ENCODE results near the gene MMEL1.
A peak's percentile ranks its signal among the peaks of the same experiment; 100 is the strongest.

- TF ChIP-seq POLR2AphosphoS5 (IDR thresholded peaks at IDR 0.05; ENCODE audit: low read depth, low read length) (no peak; the same call in 1 of the 2 replicates), CTCF (IDR thresholded peaks at IDR 0.05) (no peak), TCF7L2 (IDR thresholded peaks at IDR 0.05; ENCODE audit: low read depth, low read length) (no peak), SIN3A (IDR thresholded peaks at IDR 0.05; ENCODE audit: borderline replicate concordance, insufficient read depth, low read depth, low read length) (peak; percentile 40; the same call in 1 of the 2 replicates)
These were observed 86.9 kb downstream of the MMEL1 start for GRCh38 chr1:2545754-2546514.

Measured in Panc1 (cell line).